Fibroblast of villous mesenchyme (primary cell): ENCODE results near the gene CADM1. TPM values are rescaled to one million over a fixed set of nuclear protein-coding genes. Genes with fewer than 3 reads are reported as not detected.

Experiments used
- DNase-seq: peaks from one replicate; pipeline ENCODE4 v3.0.0-alpha.2; 2010; ENCODE audit warnings: low read depth
- H3K4me3 ChIP-seq: 2 replicates; pipeline ENCODE4 v1.5.1; 2011; ENCODE audit warnings: low read depth, mild to moderate bottlenecking, low read length
- CTCF ChIP-seq: IDR thresholded peaks from 2 replicates; pipeline ENCODE4 v1.5.1; 2012; ENCODE audit warnings: low read depth, mild to moderate bottlenecking, low read length; ENCODE audit not compliant: insufficient read depth
- total RNA-seq: library from RNA; depleted of rRNA; stranded (reverse); fragments of >200 nt; gene quantifications from 2 replicates; pipeline ENCODE4 v1.2.3, GENCODE V29; 2012

CADM1 gene
- total RNA-seq, 1 donor: 9.1 TPM

- no peak for DNase-seq
- TF ChIP-seq CTCF: no peak
- H3K4me3 ChIP-seq: no peak overlapping the region
Measured at GRCh38 chr11:115545581-115546210, 41.5 kb upstream of the CADM1 start.

- H3K4me3 ChIP-seq: no peak overlapping the region
- no peak for TF ChIP-seq CTCF
- DNase-seq: no peak
Measured at GRCh38 chr11:115544422-115544948, 40.3 kb upstream of the CADM1 start.

- no peak for TF ChIP-seq CTCF
Measured at GRCh38 chr11:115541518-115541917, 37.3 kb upstream of the CADM1 start.

GRCh38 chr11:115539844-115540243 lies 35.6 kb upstream of the CADM1 start:
- DNase-seq: no peak
- no peak overlapping the region for H3K4me3 ChIP-seq
- TF ChIP-seq CTCF: no peak

More at GRCh38 chr11:115541518-115541917, 37.3 kb upstream of the CADM1 start:
- H3K4me3 ChIP-seq: no peak overlapping the region
- no peak for DNase-seq

GRCh38 chr11:115535781-115536180 lies 31.6 kb upstream of the CADM1 start:
- no peak for TF ChIP-seq CTCF
- no peak for DNase-seq
- no peak overlapping the region for H3K4me3 ChIP-seq

GRCh38 chr11:115530752-115531151 lies 26.5 kb upstream of the CADM1 start:
- no peak overlapping the region for H3K4me3 ChIP-seq
- TF ChIP-seq CTCF: no peak
- DNase-seq: no peak

- no peak for DNase-seq
- no peak overlapping the region for H3K4me3 ChIP-seq
- no peak for TF ChIP-seq CTCF
Measured at GRCh38 chr11:115528225-115528624, 24.0 kb upstream of the CADM1 start.
